Hematopoietic multipotent progenitor cell treated with erythropoietin and hydrocortisone succinate and interleukin-3 and kit ligand, for 8 days (in vitro differentiated cells): Measurements from ENCODE around the gene UTP18.
A peak's percentile ranks its signal among the peaks of the same experiment; 100 is the strongest.
"Not testable (repeated sequence)": the region's sequence is repeated elsewhere in the genome, so short reads cannot be mapped to it uniquely, and the experiment has no call there.

Experiments
- DNase-seq: peaks from one replicate; pipeline ENCODE4 v3.0.0-alpha.2; 2015

Gene UTP18

GRCh38 chr17:51259564-51260236 is 646 bp upstream of the UTP18 start, which contains the start of gene MBTD1:
MBTD1 (minus strand) TSS chr17:51260049; CDS start chr17:51225161, 34,888 bp downstream.
- peak; percentile 97 for DNase-seq

- peak; percentile 68 for DNase-seq
Measured at GRCh38 chr17:51261024-51261963, 948 bp downstream of the UTP18 start.

- DNase-seq: no peak
Measured at GRCh38 chr17:51263006-51263405, 2.7 kb downstream of the UTP18 start.

DNA sequence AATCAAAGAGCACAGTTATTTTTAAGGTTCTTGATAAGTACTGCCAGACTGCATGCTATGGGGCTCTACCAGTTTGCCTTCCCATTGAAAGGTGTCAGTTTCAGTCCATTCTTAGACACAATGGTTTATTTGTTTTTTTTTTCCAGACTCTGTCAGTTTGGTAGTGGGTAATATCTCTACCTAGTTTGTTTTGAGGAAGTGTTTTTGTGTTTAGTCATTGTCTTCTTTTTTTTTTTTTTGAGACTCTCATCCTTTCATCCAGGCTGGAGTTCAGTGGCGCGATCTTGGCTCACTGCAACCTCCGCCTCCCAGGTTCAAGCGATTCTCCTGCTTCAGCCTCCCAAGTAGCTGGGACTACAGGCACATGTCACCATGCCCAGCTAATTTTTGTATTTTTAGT is 4.1 kb downstream of the UTP18 start:
- DNase-seq: not testable (repeated sequence)

GRCh38 chr17:51269991-51270390 is 9.6 kb downstream of the UTP18 start:
- no peak for DNase-seq

GRCh38 chr17:51270636-51271035 is 10.3 kb downstream of the UTP18 start:
- no peak for DNase-seq

GRCh38 chr17:51272812-51273211 is 12.5 kb downstream of the UTP18 start:
- no peak for DNase-seq

DNA sequence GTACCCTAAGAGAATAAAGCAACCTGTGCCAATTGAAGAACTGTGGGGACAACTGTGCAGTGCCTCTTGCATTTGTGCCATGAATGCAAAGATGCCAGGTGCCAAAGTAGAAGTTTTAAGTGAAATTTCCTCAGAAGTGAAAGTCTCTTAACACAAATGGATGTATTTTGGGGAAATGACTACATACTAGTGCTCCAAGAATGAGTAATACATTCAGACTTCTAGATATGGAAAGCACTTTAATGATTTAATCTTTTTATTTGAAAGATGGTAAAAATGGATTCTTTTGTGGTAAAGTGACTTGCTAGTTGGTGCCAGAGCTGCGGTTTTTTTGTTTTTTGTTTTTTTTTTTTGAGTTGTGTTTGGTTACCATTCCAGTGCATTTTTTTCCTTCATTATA is 15.0 kb downstream of the UTP18 start:
- no peak for DNase-seq

DNA sequence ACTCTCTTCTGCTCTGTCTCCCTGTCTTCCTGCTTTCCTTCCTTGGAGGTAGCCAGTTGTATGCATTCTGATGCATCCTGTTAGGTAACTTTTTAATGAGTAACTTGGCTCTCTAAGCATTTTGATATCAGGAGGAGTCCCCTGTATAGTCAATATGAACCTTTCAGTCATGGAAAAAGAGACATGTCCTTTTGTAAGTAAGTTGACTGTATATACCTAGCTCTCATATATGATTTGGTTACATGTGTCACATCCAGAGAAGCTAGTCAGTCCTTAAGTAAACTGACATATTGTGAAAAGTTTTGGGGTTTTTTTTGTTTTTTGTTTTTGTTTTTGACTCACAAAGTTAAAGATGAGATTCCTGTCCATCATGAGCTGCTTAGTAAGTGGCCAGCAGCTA is 18.8 kb downstream of the UTP18 start:
- DNase-seq: no peak

GRCh38 chr17:51287412-51287811 is 27.1 kb downstream of the UTP18 start:
- DNase-seq: no peak

- no peak for DNase-seq
Measured at GRCh38 chr17:51289696-51290111, 29.4 kb downstream of the UTP18 start.

GRCh38 chr17:51294338-51294737 is 34.0 kb downstream of the UTP18 start:
- not testable (repeated sequence) for DNase-seq

DNA sequence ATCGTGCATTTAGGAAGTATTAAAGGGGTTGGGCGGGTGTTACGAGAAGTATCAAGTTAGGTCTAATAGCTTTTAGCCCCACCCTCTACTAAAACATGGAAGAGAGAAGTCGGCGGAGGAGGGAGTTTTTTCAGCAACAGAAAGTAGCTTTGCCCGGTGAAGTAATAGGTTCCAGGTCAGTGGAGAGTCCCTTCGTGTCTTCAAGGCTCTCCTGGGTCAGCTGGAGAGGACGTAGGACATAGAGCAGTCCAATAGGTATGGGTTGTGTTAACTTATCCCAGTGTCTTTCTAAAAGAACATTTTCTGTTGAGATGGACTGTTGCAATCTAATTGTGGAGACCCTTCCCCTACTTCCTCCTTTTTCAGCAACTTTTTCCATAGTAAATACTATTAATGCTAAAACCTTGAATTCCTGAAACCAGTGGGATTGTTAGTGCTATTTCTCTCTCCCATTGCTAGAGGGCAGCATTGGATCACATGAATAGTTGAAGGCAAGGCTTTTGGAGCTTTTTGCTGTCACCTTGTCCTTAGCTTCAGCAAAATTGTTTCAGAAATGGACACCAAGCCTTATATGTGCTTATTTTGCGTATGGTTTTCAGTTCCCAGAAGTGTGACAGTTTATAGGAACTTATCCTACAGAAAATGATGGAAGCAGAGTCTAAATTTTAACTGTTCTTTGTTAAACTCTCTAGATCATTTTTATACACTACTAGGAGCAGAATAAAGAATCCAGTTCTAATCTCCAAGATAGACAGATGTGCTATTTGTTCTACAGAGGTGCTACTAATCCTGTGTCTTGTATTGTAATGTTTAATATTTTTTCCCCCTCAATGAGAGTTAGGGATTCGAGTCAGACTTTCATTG is 38.4 kb downstream of the UTP18 start:
- peak; percentile 77 for DNase-seq

DNA sequence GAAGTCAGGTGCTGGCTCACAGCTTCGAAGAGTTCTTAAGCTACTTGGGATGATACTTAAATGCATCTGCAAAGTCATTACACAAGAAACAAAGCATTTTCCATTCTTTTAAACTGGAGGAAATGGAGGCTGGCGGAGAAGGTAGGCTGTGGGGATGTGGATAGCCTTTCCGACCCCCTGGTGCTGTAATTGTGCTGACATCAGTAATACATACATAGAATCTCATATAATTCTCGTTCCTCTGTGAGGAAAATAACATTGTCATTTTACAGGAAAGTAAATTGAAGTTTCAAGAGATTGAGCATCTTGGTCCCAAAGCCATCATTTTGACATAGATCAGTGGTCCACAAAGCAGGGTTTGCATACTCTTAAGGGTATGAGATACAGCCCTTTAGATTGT is 39.5 kb downstream of the UTP18 start:
- DNase-seq: no peak

DNA sequence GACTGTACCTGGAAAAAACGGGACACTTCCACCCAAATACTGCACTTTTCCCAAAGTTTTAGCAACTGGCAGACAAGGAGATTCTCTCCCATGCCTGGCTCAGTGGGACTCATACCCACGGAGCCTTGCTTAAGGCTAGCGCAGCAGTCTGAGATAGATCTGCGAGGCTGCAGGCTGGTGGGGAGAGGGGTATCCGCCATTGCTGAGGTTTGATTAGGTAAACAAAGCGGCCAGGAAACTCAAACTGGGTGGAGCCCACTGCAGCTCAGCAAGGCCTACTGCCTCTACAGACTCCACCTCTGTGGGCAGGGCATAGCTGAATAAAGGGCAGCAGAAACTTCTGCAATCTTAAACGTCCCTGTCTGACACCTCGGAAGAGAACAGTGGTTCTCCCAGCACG is 44.8 kb downstream of the UTP18 start:
- no peak for DNase-seq

DNA sequence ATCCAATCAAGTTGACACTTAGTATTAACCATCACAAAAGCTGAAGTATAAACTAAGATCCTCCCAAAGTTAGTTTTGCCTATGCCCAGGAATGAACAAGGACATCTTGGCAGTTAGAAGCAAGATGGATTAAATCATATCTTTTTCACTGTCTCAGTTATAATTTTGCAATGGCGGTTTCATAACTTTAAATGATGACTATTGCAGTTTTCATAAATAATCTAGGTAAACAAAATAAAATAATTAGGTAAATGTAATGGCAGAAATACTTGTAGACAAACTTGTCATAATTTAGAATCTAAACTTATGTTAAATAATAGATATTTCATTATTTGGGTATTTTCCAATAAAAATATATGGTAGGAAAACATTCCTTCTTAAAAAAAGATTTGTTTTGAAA is 51.7 kb downstream of the UTP18 start:
- DNase-seq: not testable (repeated sequence)

DNA sequence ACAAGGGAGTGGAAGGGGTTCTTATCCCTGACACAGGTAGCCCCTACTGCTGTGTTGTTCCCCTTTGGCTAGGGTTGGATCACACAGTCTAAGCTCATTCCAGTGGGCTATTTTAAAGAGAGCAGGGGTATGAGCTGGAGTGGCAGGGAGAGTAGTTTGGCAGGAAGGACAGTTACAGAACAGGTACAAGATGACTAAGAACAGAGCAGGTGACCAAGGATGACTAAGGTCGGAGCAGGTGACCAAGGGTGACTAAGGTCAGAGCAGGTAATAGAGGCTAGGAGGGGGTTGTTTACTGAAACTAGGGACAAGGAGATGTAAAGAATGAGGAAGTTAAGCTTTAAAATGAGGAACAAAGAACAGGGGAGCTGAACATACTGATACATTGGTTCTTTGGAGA is 58.8 kb downstream of the UTP18 start:
- DNase-seq: no peak

DNA sequence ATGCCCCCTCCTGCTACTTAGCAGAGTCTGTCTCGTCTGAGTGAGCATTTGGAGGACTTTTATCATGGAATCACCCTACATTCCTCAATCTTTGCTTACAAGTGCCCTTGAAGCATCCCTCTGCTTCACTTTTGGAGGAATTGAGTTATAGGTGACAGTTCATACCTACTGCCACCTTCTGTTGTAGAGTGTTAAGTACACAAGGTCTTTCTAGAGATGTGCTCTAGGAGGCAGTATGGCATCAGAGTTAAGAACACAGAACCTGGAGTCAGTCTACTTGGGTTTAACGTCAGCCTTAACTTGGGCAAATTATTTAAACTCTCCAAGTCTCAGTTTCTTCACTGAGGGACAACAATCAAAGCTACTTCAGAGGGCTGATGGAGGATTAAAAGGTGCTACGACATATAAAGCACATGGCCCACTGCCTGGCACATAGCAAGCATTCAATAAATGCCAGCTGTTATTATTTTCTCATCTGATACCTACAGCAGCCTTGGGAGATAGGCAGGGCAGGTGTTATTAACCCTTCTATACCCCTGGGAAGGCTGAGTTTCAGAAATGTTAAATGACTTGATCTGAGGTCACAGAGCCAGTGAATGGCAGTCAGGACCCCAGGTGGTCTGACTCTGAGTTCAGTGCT is 62.2 kb downstream of the UTP18 start:
- DNase-seq: peak; percentile 75

- no peak for DNase-seq
Measured at GRCh38 chr17:51325471-51325870, 65.1 kb downstream of the UTP18 start.

- peak; percentile 81 for DNase-seq
Measured at GRCh38 chr17:51330861-51331503, 70.6 kb downstream of the UTP18 start.

GRCh38 chr17:51335006-51335590 is 74.8 kb downstream of the UTP18 start:
- DNase-seq: no peak
